SU-DHL-6 (cell line): ENCODE results near the gene ACSL4.

Source experiments
- H2AFZ ChIP-seq: fragments of 200-600 bp; sonication (generic); 2 replicates; pipeline ENCODE4 v1.6.1; 2014; ENCODE audit warnings: low read depth, mild to moderate bottlenecking, moderate library complexity, mixed read lengths, antibody characterized with exemption, low read length; ENCODE audit not compliant: severe bottlenecking
- H3F3A ChIP-seq: fragments of 200-600 bp; shearing (Covaris generic); 2 replicates; pipeline ENCODE4 v1.6.0; 2016; ENCODE audit warnings: antibody characterized with exemption, mild to moderate bottlenecking; ENCODE audit not compliant: insufficient read depth
- H3K27ac ChIP-seq: fragments of 200-600 bp; sonication (generic); 2 replicates; pipeline ENCODE4 v1.5.1; 2016; ENCODE audit warnings: low read depth, mild to moderate bottlenecking, low read length, moderate library complexity, mixed read lengths
- H3K27me3 ChIP-seq: fragments of 200-600 bp; sonication (generic), shearing (Covaris generic); 2 replicates; pipeline ENCODE4 v1.6.0; 2014; ENCODE audit warnings: mild to moderate bottlenecking, low read length
- H3K36me3 ChIP-seq: fragments of 200-600 bp; sonication (generic); 2 replicates; pipeline ENCODE4 v1.6.1; 2014; ENCODE audit warnings: mild to moderate bottlenecking, low read length, mixed read lengths
- H3K4me2 ChIP-seq: fragments of 300-600, 200-600 bp; shearing (Covaris generic), sonication (generic); 2 replicates; pipeline ENCODE4 v1.6.0; 2014; ENCODE audit warnings: low read length, low read depth, mild to moderate bottlenecking; ENCODE audit not compliant: poor library complexity, severe bottlenecking
- H3K4me3 ChIP-seq: fragments of 200-600 bp; sonication (generic); 2 replicates; pipeline ENCODE4 v1.5.1; 2014; ENCODE audit warnings: antibody characterized with exemption, low read length, mild to moderate bottlenecking, mixed read lengths; ENCODE audit not compliant: insufficient read depth, poor library complexity, severe bottlenecking
- H3K79me2 ChIP-seq: fragments of 200-600 bp; sonication (generic); 2 replicates; pipeline ENCODE4 v1.6.1; 2014; ENCODE audit warnings: mild to moderate bottlenecking, low read length, moderate library complexity; ENCODE audit not compliant: insufficient read depth
- H3K9ac ChIP-seq: fragments of 200-600 bp; sonication (generic); 2 replicates; pipeline ENCODE4 v1.7.0; 2014; ENCODE audit warnings: mild to moderate bottlenecking, low read length
- H3K9me2 ChIP-seq: fragments of 200-600 bp; sonication (generic); replicated peaks from 2 replicates; pipeline ENCODE4 v1.6.1; 2014; ENCODE audit warnings: low read length; ENCODE audit not compliant: insufficient read depth
- H3K9me3 ChIP-seq: fragments of 200-600 bp; sonication (generic); 2 replicates; pipeline ENCODE4 v1.6.1; 2014; ENCODE audit warnings: low read length, mixed read lengths; ENCODE audit not compliant: insufficient read depth
- H4K20me1 ChIP-seq: fragments of 200-600 bp; sonication (generic); 2 replicates; pipeline ENCODE4 v1.6.1; 2014; ENCODE audit warnings: low read depth, mild to moderate bottlenecking, antibody characterized with exemption, low read length, moderate library complexity, mixed read lengths
- CTCF ChIP-seq: fragments of 200-600 bp; sonication (generic); IDR thresholded peaks from one replicate; pipeline ENCODE4 v1.5.1; 2017; ENCODE audit warnings: antibody characterized with exemption, mild to moderate bottlenecking, low read length, moderate library complexity; ENCODE audit not compliant: insufficient read depth, poor library complexity, severe bottlenecking
- EZH2phosphoT487 ChIP-seq: fragments of 200-600 bp; sonication (generic), shearing (Covaris generic); conservative IDR thresholded peaks from 2 replicates; pipeline ENCODE4 v1.6.1; 2018; ENCODE audit warnings: mild to moderate bottlenecking, antibody characterized with exemption, low read length, moderate library complexity, mixed read lengths

ACSL4 gene

GRCh38 chrX:109626637-109627036, 106.4 kb downstream of the ACSL4 start:
- no peak overlapping the region for H3K4me3 ChIP-seq
- H3K9me2 ChIP-seq: no peaks in the 10 kb centered on the region
- H4K20me1 ChIP-seq: no peaks in the 10 kb centered on the region
- H3K79me2 ChIP-seq: no peaks in the 10 kb centered on the region
- no peak overlapping the region for H3K4me2 ChIP-seq
- no peaks in the 10 kb centered on the region for H3K9me3 ChIP-seq
- H3F3A ChIP-seq: no peaks in the 10 kb centered on the region
- H3K9ac ChIP-seq: no peak overlapping the region
- H3K27me3 ChIP-seq: no peaks in the 10 kb centered on the region
- H3K36me3 ChIP-seq: no peaks in the 10 kb centered on the region
- no peak overlapping the region for H3K27ac ChIP-seq
- TF ChIP-seq CTCF (no peak), EZH2phosphoT487 (no peak)
- H2AFZ ChIP-seq: no peak overlapping the region

GRCh38 chrX:109624641-109625616, 108.1 kb downstream of the ACSL4 start, which contains the start of gene KCNE5:
Gene KCNE5 (minus strand): TSS chrX:109625172. CDS start chrX:109625020, 152 bp downstream.
- Histone ChIP-seq H3K4me3 (no peak within 1 kb of the TSS), H3K79me2 (no peaks in the 10 kb centered on the region), H3K36me3 (no peaks in the 10 kb centered on the region), H3K9me3 (no peaks in the 10 kb centered on the region), H3F3A (no peaks in the 10 kb centered on the region), H2AFZ (no peak within 1 kb of the TSS), H4K20me1 (no peaks in the 10 kb centered on the region), H3K9me2 (no peaks in the 10 kb centered on the region), H3K4me2 (no peak within 1 kb of the TSS), H3K27me3 (no peaks in the 10 kb centered on the region), H3K27ac (no peak within 1 kb of the TSS), H3K9ac (no peak within 1 kb of the TSS)
- TF ChIP-seq CTCF (no peak), EZH2phosphoT487 (no peak)

GRCh38 chrX:109623997-109624396, 109.1 kb downstream of the ACSL4 start:
- no peaks in the 10 kb centered on the region for H3K79me2 ChIP-seq
- H3K36me3 ChIP-seq: no peaks in the 10 kb centered on the region
- no peaks in the 10 kb centered on the region for H3K9me2 ChIP-seq
- H3K27ac ChIP-seq: no peak overlapping the region
- H3K4me2 ChIP-seq: no peak overlapping the region
- no peaks in the 10 kb centered on the region for H3K27me3 ChIP-seq
- H3K9ac ChIP-seq: no peak overlapping the region
- H3F3A ChIP-seq: no peaks in the 10 kb centered on the region
- no peaks in the 10 kb centered on the region for H4K20me1 ChIP-seq
- H3K9me3 ChIP-seq: no peaks in the 10 kb centered on the region
- H3K4me3 ChIP-seq: no peak overlapping the region
- TF ChIP-seq CTCF (no peak), EZH2phosphoT487 (no peak)
- no peak overlapping the region for H2AFZ ChIP-seq
